Measurements from ENCODE around the gene IL1RAPL1. TPM values are rescaled to one million over a fixed set of nuclear protein-coding genes. Genes with fewer than 3 reads are reported as not detected.

The IL1RAPL1 gene
- total and polyA plus RNA-seq, 2 donors (not counting 3 experiments of a cell fraction or from before 2014, with no cell fraction given) = 0.79 to 1.3 TPM

GRCh38 chrX:28626515-28626914 lies 39.3 kb downstream of the IL1RAPL1 start:
- Histone ChIP-seq H3K4me3 (replicated peaks in 1 of 3; ENCODE audit: insufficient read depth in 1 of 3, low read depth in 1 of 3, low read length in 3 of 3) (no peak overlapping the region), H2AFZ (ENCODE audit: low read depth, low read length) (no peak overlapping the region), H3K4me1 (ENCODE audit: control insufficient read depth, extremely low read depth, insufficient read depth, low read length) (no peaks in the 10 kb centered on the region), H3K9ac (replicated peaks; ENCODE audit: extremely low read depth, insufficient read depth, low read length) (no peak overlapping the region), H3K4me2 (ENCODE audit: insufficient read depth, low read length) (no peak overlapping the region), H3K27ac (ENCODE audit: insufficient read depth, low read depth, low read length) (no peak overlapping the region), H3K9me1 (replicated peaks; ENCODE audit: control insufficient read depth, extremely low read depth, insufficient read depth, low read length) (no peaks in the 10 kb centered on the region), H3K36me3 (ENCODE audit: control insufficient read depth in 2 of 2, extremely low read depth in 1 of 2, insufficient read depth in 2 of 2, low read length in 2 of 2) (no peaks in the 10 kb centered on the region), H4K20me1 (replicated peaks; ENCODE audit: control insufficient read depth, extremely low read depth, insufficient read depth, low read length) (no peaks in the 10 kb centered on the region), H3K9me3 (replicated peaks; ENCODE audit: control insufficient read depth, insufficient read depth, low read length) (no peaks in the 10 kb centered on the region), H3K27me3 (ENCODE audit: control insufficient read depth in 2 of 2, insufficient read depth in 2 of 2, low read length in 2 of 2) (no peaks in the 10 kb centered on the region), H3K79me2 (ENCODE audit: control insufficient read depth, insufficient read depth, low read length) (no peaks in the 10 kb centered on the region)
- dilution Hi-C loops (cut with MboI; ENCODE audit: extremely low pct_ligation_motif_present, low sequenced_read_pairs) = no loop called here
- intact Hi-C loops (cut with micrococcal nuclease) = no loop called here
- no peak for DNase-seq (ENCODE audit: low read depth, low spot score)
- no peak for TF ChIP-seq EZH2 (IDR thresholded peaks at IDR 0.05; ENCODE audit: borderline replicate concordance, low read depth, low read length, severe bottlenecking)
- no peak for TF ChIP-seq MAX (IDR thresholded peaks at IDR 0.05; ENCODE audit: insufficient read depth, insufficient read length)
- TF ChIP-seq JUN (IDR thresholded peaks at IDR 0.05; ENCODE audit: borderline replicate concordance, insufficient read depth, insufficient read length, low read depth) = no peak
- no peak for TF ChIP-seq POLR2AphosphoS5 (IDR thresholded peaks at IDR 0.05; ENCODE audit: insufficient read depth, low read depth, low read length)
- TF ChIP-seq GATA2 (IDR thresholded peaks at IDR 0.05; ENCODE audit: insufficient read depth, insufficient read length, low read depth, low read length) = no peak
- no peak for TF ChIP-seq FOS (IDR thresholded peaks at IDR 0.05; ENCODE audit: borderline replicate concordance, insufficient read depth, low read length)
- TF ChIP-seq MYC (IDR thresholded peaks at IDR 0.05; ENCODE audit: low read depth, low read length) = no peak
- TF ChIP-seq POLR2A (IDR thresholded peaks at IDR 0.05; ENCODE audit: low read depth, low read length) = no peak
- TF ChIP-seq CTCF (IDR thresholded peaks at IDR 0.05; ENCODE audit: extremely low read depth in 1 of 2, insufficient read depth in 1 of 2, low read depth in 1 of 2, low read length in 2 of 2) = no peak
- ChIA-PET CTCF (no interaction called here), POLR2A (no interaction called here)
- no peak for FAIRE-seq
- no TSS peak for BruUV-seq (replicated peaks)

Data from endothelial cell of umbilical vein (primary cell).